ENCODE results near the gene NKX2-2. TPM values are rescaled to one million over a fixed set of nuclear protein-coding genes. Genes with fewer than 3 reads are reported as not detected.

NKX2-2 gene
- total RNA-seq, 1 donor from 2014 or later = not detected

- H2AFZ ChIP-seq (ENCODE audit: low read depth, low read length) = no peak overlapping the region
- peaks cover 6% of the 10 kb centered on the region for H3K4me1 ChIP-seq (ENCODE audit: insufficient read depth, low read length)
- H3K27ac ChIP-seq (ENCODE audit: low read depth, low read length) = no peak overlapping the region
- peaks cover 85% of the 10 kb centered on the region for H3K27me3 ChIP-seq (ENCODE audit: insufficient read depth, low read length)
- H3K9me3 ChIP-seq (ENCODE audit: insufficient read depth, low read depth, low read length) = no peaks in the 10 kb centered on the region
- no peaks in the 10 kb centered on the region for H3K36me3 ChIP-seq (ENCODE audit: insufficient read depth, low read length)
- DNase-seq (ENCODE audit: low read depth) (no peak), FAIRE-seq (no peak)
- H3K4me3 ChIP-seq (ENCODE audit: insufficient read depth, low read depth, low read length) = peak overlapping the region; percentile 10
- Mint-ChIP-seq H3K27me3 (ENCODE audit: low read depth, unreplicated experiment) (peaks cover 66% of the 10 kb centered on the region), H3K27ac (ENCODE audit: unreplicated experiment) (peak overlapping the region; percentile 18), H3K4me3 (ENCODE audit: unreplicated experiment) (no peak overlapping the region), H3K36me3 (ENCODE audit: low read depth, unreplicated experiment) (no peaks in the 10 kb centered on the region), H3K4me1 (ENCODE audit: low read depth, unreplicated experiment) (no peaks in the 10 kb centered on the region), H3K9me3 (ENCODE audit: unreplicated experiment) (peaks cover 26% of the 10 kb centered on the region)
- H3K9ac ChIP-seq (ENCODE audit: low read length) = no peak overlapping the region
- H3K79me2 ChIP-seq (ENCODE audit: insufficient read depth, low read length) = no peaks in the 10 kb centered on the region
- TF ChIP-seq, protein P1, sequence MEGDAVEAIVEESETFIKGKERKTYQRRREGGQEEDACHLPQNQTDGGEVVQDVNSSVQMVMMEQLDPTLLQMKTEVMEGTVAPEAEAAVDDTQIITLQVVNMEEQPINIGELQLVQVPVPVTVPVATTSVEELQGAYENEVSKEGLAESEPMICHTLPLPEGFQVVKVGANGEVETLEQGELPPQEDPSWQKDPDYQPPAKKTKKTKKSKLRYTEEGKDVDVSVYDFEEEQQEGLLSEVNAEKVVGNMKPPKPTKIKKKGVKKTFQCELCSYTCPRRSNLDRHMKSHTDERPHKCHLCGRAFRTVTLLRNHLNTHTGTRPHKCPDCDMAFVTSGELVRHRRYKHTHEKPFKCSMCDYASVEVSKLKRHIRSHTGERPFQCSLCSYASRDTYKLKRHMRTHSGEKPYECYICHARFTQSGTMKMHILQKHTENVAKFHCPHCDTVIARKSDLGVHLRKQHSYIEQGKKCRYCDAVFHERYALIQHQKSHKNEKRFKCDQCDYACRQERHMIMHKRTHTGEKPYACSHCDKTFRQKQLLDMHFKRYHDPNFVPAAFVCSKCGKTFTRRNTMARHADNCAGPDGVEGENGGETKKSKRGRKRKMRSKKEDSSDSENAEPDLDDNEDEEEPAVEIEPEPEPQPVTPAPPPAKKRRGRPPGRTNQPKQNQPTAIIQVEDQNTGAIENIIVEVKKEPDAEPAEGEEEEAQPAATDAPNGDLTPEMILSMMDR (IDR thresholded peaks at IDR 0.05; ENCODE audit: insufficient read depth, low read depth, low read length) = no peak
- TF ChIP-seq EZH2 (IDR thresholded peaks at IDR 0.05; ENCODE audit: insufficient read depth, low read length) = peak; percentile 86
- no peaks in the 10 kb centered on the region for H4K20me1 ChIP-seq (ENCODE audit: insufficient read depth, low read length)
- H3K4me2 ChIP-seq (ENCODE audit: low read length) = peak overlapping the region; percentile 64
These were observed 1.8 kb downstream of the NKX2-2 start for GRCh38 chr20:21511850-21512633.

- H3K4me1 ChIP-seq (ENCODE audit: insufficient read depth, low read length) = peaks cover 6% of the 10 kb centered on the region
- no peak overlapping the region for H3K4me3 ChIP-seq (ENCODE audit: insufficient read depth, low read depth, low read length)
- FAIRE-seq = no peak
- Mint-ChIP-seq H3K27me3 (ENCODE audit: low read depth, unreplicated experiment) (peaks cover 66% of the 10 kb centered on the region), H3K27ac (ENCODE audit: unreplicated experiment) (peak overlapping the region; percentile 31), H3K36me3 (ENCODE audit: low read depth, unreplicated experiment) (no peaks in the 10 kb centered on the region), H3K4me1 (ENCODE audit: low read depth, unreplicated experiment) (no peaks in the 10 kb centered on the region), H3K9me3 (ENCODE audit: unreplicated experiment) (peaks cover 26% of the 10 kb centered on the region), H3K4me3 (ENCODE audit: unreplicated experiment) (no peak overlapping the region)
- H3K9ac ChIP-seq (ENCODE audit: low read length) = no peak overlapping the region
- H3K27me3 ChIP-seq (ENCODE audit: insufficient read depth, low read length) = peaks cover 85% of the 10 kb centered on the region
- TF ChIP-seq, protein P1 (IDR thresholded peaks at IDR 0.05; ENCODE audit: insufficient read depth, low read depth, low read length) = no peak
- TF ChIP-seq EZH2 (IDR thresholded peaks at IDR 0.05; ENCODE audit: insufficient read depth, low read length) = no peak
- H3K27ac ChIP-seq (ENCODE audit: low read depth, low read length) = no peak overlapping the region
- H3K4me2 ChIP-seq (ENCODE audit: low read length) = no peak overlapping the region
- no peaks in the 10 kb centered on the region for H3K9me3 ChIP-seq (ENCODE audit: insufficient read depth, low read depth, low read length)
- H2AFZ ChIP-seq (ENCODE audit: low read depth, low read length) = no peak overlapping the region
- H3K36me3 ChIP-seq (ENCODE audit: insufficient read depth, low read length) = no peaks in the 10 kb centered on the region
- no peak for DNase-seq (ENCODE audit: low read depth)
- no peaks in the 10 kb centered on the region for H3K79me2 ChIP-seq (ENCODE audit: insufficient read depth, low read length)
- no peaks in the 10 kb centered on the region for H4K20me1 ChIP-seq (ENCODE audit: insufficient read depth, low read length)
These were observed 2.4 kb downstream of the NKX2-2 start for GRCh38 chr20:21511485-21511849.

Data from astrocyte (in vitro differentiated cells and primary cell).